Panc1 (cell line): ENCODE measurements around the gene AGPAT4.

ENCODE experiments used
- SIN3A ChIP-seq: IDR thresholded peaks from 2 replicates; pipeline ENCODE4 v1.6.1; 2012; ENCODE audit warnings: low read depth, mild to moderate bottlenecking, low read length, moderate library complexity, borderline replicate concordance; ENCODE audit not compliant: insufficient read depth
- TF ChIP-seq, protein P1 (sequence below): fragments of 450-650 bp; IDR thresholded peaks from 2 replicates; pipeline ENCODE4 v1.5.1; 2017; ENCODE audit warnings: mild to moderate bottlenecking
- TF ChIP-seq, protein P2 (sequence below), 2 experiments: IDR thresholded peaks; 2 replicates each; pipeline ENCODE4 v1.6.1; 2011 to 2012; ENCODE audit warnings: low read depth in 2 of 2, control low read depth in 1 of 2, low read length in 1 of 2, mild to moderate bottlenecking in 1 of 2, moderate library complexity in 1 of 2; ENCODE audit not compliant: insufficient read depth in 1 of 2

- TF ChIP-seq, protein P1, sequence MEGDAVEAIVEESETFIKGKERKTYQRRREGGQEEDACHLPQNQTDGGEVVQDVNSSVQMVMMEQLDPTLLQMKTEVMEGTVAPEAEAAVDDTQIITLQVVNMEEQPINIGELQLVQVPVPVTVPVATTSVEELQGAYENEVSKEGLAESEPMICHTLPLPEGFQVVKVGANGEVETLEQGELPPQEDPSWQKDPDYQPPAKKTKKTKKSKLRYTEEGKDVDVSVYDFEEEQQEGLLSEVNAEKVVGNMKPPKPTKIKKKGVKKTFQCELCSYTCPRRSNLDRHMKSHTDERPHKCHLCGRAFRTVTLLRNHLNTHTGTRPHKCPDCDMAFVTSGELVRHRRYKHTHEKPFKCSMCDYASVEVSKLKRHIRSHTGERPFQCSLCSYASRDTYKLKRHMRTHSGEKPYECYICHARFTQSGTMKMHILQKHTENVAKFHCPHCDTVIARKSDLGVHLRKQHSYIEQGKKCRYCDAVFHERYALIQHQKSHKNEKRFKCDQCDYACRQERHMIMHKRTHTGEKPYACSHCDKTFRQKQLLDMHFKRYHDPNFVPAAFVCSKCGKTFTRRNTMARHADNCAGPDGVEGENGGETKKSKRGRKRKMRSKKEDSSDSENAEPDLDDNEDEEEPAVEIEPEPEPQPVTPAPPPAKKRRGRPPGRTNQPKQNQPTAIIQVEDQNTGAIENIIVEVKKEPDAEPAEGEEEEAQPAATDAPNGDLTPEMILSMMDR: no peak
- TF ChIP-seq, protein P2, sequence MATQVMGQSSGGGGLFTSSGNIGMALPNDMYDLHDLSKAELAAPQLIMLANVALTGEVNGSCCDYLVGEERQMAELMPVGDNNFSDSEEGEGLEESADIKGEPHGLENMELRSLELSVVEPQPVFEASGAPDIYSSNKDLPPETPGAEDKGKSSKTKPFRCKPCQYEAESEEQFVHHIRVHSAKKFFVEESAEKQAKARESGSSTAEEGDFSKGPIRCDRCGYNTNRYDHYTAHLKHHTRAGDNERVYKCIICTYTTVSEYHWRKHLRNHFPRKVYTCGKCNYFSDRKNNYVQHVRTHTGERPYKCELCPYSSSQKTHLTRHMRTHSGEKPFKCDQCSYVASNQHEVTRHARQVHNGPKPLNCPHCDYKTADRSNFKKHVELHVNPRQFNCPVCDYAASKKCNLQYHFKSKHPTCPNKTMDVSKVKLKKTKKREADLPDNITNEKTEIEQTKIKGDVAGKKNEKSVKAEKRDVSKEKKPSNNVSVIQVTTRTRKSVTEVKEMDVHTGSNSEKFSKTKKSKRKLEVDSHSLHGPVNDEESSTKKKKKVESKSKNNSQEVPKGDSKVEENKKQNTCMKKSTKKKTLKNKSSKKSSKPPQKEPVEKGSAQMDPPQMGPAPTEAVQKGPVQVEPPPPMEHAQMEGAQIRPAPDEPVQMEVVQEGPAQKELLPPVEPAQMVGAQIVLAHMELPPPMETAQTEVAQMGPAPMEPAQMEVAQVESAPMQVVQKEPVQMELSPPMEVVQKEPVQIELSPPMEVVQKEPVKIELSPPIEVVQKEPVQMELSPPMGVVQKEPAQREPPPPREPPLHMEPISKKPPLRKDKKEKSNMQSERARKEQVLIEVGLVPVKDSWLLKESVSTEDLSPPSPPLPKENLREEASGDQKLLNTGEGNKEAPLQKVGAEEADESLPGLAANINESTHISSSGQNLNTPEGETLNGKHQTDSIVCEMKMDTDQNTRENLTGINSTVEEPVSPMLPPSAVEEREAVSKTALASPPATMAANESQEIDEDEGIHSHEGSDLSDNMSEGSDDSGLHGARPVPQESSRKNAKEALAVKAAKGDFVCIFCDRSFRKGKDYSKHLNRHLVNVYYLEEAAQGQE (IDR thresholded peaks at IDR 0.05; ENCODE audit: insufficient read depth in 1 of 2, low read depth in 2 of 2, low read length in 1 of 2): no peak
- no peak for TF ChIP-seq SIN3A
Measured at GRCh38 chr6:161228921-161229591, 44.8 kb downstream of the AGPAT4 start.
